Smooth muscle cell of trachea (primary cell): Measurements from ENCODE around the gene OSTF1. TPM values are rescaled to one million over a fixed set of nuclear protein-coding genes. Genes with fewer than 3 reads are reported as not detected.

Experiments used
- total RNA-seq: library from RNA; depleted of rRNA; stranded (reverse); fragments of >200 nt; gene quantifications from 2 replicates; pipeline ENCODE4 v1.2.1, GENCODE V29; 2014

Gene OSTF1, protein sequence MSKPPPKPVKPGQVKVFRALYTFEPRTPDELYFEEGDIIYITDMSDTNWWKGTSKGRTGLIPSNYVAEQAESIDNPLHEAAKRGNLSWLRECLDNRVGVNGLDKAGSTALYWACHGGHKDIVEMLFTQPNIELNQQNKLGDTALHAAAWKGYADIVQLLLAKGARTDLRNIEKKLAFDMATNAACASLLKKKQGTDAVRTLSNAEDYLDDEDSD
- 40.0 and 54.1 TPM in 2 replicates for total RNA-seq

DNA sequence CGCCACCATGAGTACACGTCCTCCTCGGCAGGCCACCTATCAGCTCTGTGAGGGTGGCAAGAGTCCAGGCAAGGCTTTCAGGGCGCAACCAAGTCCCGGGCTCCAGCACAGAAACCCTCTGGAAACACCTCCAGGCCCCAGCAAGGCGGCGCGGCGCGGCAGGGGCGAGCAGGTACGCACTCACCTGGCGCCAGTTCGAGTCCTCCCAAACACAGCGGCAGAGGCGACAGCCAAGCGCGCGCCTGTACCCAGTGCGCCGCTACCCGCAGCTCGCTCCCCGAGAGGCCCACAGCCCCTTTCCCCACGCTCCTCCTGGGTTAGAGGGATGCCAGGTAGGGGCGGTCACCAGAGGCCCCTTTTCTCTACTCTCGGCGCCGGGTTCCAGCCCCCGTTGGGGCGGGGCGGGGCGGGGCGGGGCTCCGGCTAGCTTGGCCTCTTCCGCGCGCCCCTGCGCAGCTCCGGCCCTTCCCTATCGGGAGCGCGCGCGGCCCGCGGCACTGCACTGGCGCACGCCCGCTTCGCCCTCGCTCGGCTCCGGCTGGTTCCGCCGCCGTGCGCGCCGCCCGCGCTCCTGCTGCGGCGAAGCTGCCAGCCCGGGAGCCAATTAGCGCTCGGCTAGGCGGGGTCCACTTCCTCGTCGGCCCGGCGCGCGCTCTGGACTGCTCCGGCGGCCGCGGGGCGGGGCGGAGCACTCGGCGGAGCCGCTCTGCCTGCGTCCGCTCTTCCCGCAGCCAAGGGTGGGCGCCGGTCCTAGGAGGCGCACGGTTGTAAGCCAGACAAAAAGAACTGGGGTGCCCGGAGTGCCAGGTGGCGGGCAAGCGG, at the start of gene OSTF1, which contains the start of gene NMRK1:
Gene OSTF1, plus strand, starts transcription at position 691 of the 822 bp plus-strand sequence. CDS start 179 bp downstream, outside the sequence.
Gene NMRK1, minus strand, starts transcription at position 332 of the 822 bp plus-strand sequence. CDS start 5,040 bp downstream, outside the sequence.

Other genes with a start within 250 kb of the OSTF1 start
- gene TRPM6, start 200.6 kb upstream of the OSTF1 start, total RNA-seq: under 0.01 TPM in 2 replicates
- gene C9orf40, start 135.6 kb upstream of the OSTF1 start, total RNA-seq: 3.3 and 3.8 TPM in 2 replicates
- gene CARNMT1, start 60.2 kb upstream of the OSTF1 start, total RNA-seq: 43.3 and 53.2 TPM in 2 replicates
- 15.1 and 28.1 TPM in 2 replicates for gene NMRK1, start 359 bp upstream of the OSTF1 start, total RNA-seq